Prostate gland (tissue), 2 donors: ENCODE results near the gene ZDHHC22.

Source experiments
- POLR2A ChIP-seq: fragments of 450-650 bp; IDR thresholded peaks from one replicate; pipeline ENCODE4 v1.6.1; 2016; ENCODE audit warnings: antibody characterized with exemption, mild to moderate bottlenecking
- POLR2AphosphoS5 ChIP-seq: sonication (generic); formaldehyde crosslinking; IDR thresholded peaks from one replicate; pipeline ENCODE4 v1.6.1; 2017; ENCODE audit warnings: antibody characterized with exemption
- TF ChIP-seq, protein P1 (sequence below), 4 experiments: fragments of 200-600 bp in 2 of 4; fragments of 450-650 bp in 2 of 4; sonication (generic) in 2 of 4; IDR thresholded peaks; 1 replicate in 3 of 4; 2 replicates in 1 of 4; pipeline ENCODE4 v1.5.1; 2016 to 2019; ENCODE audit warnings: antibody characterized with exemption in 4 of 4, mild to moderate bottlenecking in 2 of 4, moderate library complexity in 2 of 4

DNA sequence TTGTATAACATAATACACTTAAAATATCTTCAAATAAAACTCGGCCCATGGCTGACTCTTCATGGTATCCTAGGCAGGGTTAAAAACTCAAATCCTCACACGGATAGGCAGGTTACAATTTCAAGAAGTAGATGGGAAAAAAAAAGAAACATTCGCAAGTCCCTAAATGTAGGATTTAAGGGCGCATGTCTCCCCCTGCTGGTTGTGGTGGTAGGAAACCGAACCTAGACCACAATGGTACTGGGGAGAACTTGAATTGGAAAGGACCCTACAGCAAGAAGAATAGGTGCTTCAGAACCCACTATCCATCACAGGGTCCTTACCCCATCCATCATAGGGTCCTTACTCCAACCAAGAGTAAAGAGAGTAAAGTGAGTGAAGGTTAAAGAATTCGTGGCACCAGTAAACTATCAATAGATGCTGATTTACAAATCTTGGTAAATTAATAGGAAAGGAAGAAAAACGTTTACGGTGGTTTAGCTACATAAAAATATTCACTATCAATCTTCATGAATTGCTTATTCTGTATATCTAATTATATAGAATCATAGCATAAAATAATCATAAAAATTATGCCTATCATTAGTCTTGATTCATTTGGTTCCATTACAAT is 46.8 kb downstream of the ZDHHC22 start:
- TF ChIP-seq, protein P1, sequence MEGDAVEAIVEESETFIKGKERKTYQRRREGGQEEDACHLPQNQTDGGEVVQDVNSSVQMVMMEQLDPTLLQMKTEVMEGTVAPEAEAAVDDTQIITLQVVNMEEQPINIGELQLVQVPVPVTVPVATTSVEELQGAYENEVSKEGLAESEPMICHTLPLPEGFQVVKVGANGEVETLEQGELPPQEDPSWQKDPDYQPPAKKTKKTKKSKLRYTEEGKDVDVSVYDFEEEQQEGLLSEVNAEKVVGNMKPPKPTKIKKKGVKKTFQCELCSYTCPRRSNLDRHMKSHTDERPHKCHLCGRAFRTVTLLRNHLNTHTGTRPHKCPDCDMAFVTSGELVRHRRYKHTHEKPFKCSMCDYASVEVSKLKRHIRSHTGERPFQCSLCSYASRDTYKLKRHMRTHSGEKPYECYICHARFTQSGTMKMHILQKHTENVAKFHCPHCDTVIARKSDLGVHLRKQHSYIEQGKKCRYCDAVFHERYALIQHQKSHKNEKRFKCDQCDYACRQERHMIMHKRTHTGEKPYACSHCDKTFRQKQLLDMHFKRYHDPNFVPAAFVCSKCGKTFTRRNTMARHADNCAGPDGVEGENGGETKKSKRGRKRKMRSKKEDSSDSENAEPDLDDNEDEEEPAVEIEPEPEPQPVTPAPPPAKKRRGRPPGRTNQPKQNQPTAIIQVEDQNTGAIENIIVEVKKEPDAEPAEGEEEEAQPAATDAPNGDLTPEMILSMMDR (IDR thresholded peaks at IDR 0.05), result peak; percentile 69 to 84 (median 74)
- TF ChIP-seq POLR2A (no peak), POLR2AphosphoS5 (peak; percentile 37)
